ENCODE data around the gene UBP1.
"Not testable (repeated sequence)": the region's sequence is repeated elsewhere in the genome, so short reads cannot be mapped to it uniquely, and the experiment has no call there.

Gene UBP1

GRCh38 chr3:33473813-33474212 is 33.6 kb upstream of the UBP1 start:
- H3K79me2 ChIP-seq (ENCODE audit: control insufficient read depth, insufficient read depth, low read length) = no peaks in the 10 kb centered on the region
- no peak overlapping the region for H3K4me3 ChIP-seq (ENCODE audit: low read length)
- no peak overlapping the region for H3K18ac ChIP-seq (ENCODE audit: low read length)
- H3K9ac ChIP-seq (ENCODE audit: low read length) = no peak overlapping the region
- no peak overlapping the region for H2AK5ac ChIP-seq (ENCODE audit: low read length)
- no peaks in the 10 kb centered on the region for H3K27me3 ChIP-seq (ENCODE audit: insufficient read depth, low read length, poor library complexity)
- H3K4me1 ChIP-seq (ENCODE audit: control insufficient read depth, low read depth, low read length) = no peaks in the 10 kb centered on the region
- no peaks in the 10 kb centered on the region for H3K36me3 ChIP-seq (ENCODE audit: control insufficient read depth, insufficient read depth, low read length)
- no peak overlapping the region for H2BK5ac ChIP-seq (ENCODE audit: low read length)
- DNase-seq = no peak
- no peak overlapping the region for H3K4ac ChIP-seq (ENCODE audit: low read depth, low read length)
- H3K4me2 ChIP-seq (ENCODE audit: low read length) = no peak overlapping the region
- no peak overlapping the region for H4K5ac ChIP-seq (ENCODE audit: low read length)
- H3K56ac ChIP-seq (ENCODE audit: low read length) = no peak overlapping the region
- no peaks in the 10 kb centered on the region for H3K79me1 ChIP-seq (ENCODE audit: low read length)
- no CpG with 5 or more reads among the region's 2 CpGs for WGBS (ENCODE audit: extremely low coverage, insufficient coverage, low lambda C conversion rate)
- H4K8ac ChIP-seq (ENCODE audit: low read depth, low read length) = no peak overlapping the region
- H2BK120ac ChIP-seq (ENCODE audit: low read depth, low read length) = no peak overlapping the region
- no peak overlapping the region for H2BK15ac ChIP-seq (replicated peaks; ENCODE audit: low read depth)
- H3K27ac ChIP-seq (ENCODE audit: low read depth, low read length) = no peak overlapping the region
- H3K23ac ChIP-seq (ENCODE audit: low read length) = no peak overlapping the region

GRCh38 chr3:33467786-33468185 is 27.6 kb upstream of the UBP1 start:
- Histone ChIP-seq H3K4me2 (ENCODE audit: low read length) (no peak overlapping the region), H3K36me3 (ENCODE audit: control insufficient read depth, insufficient read depth, low read length) (no peaks in the 10 kb centered on the region), H3K4me3 (ENCODE audit: low read length) (no peak overlapping the region), H2BK5ac (ENCODE audit: low read length) (no peak overlapping the region), H3K18ac (ENCODE audit: low read length) (no peak overlapping the region), H2AK5ac (ENCODE audit: low read length) (no peak overlapping the region), H3K23ac (ENCODE audit: low read length) (no peak overlapping the region), H3K4me1 (ENCODE audit: control insufficient read depth, low read depth, low read length) (no peaks in the 10 kb centered on the region), H3K79me2 (ENCODE audit: control insufficient read depth, insufficient read depth, low read length) (no peaks in the 10 kb centered on the region), H3K27me3 (ENCODE audit: insufficient read depth, low read length, poor library complexity) (no peaks in the 10 kb centered on the region), H3K79me1 (ENCODE audit: low read length) (no peaks in the 10 kb centered on the region), H3K56ac (ENCODE audit: low read length) (no peak overlapping the region), H3K4ac (ENCODE audit: low read depth, low read length) (no peak overlapping the region), H3K27ac (ENCODE audit: low read depth, low read length) (peak overlapping the region; percentile 51), H3K9ac (ENCODE audit: low read length) (no peak overlapping the region), H2BK120ac (ENCODE audit: low read depth, low read length) (no peak overlapping the region), H4K5ac (ENCODE audit: low read length) (no peak overlapping the region), H2BK15ac (replicated peaks; ENCODE audit: low read depth) (no peak overlapping the region), H4K8ac (ENCODE audit: low read depth, low read length) (no peak overlapping the region)
- WGBS (ENCODE audit: extremely low coverage, insufficient coverage, low lambda C conversion rate) = no CpG with 5 or more reads among the region's 3 CpGs
- DNase-seq = peak; percentile 74

GRCh38 chr3:33461097-33461496 is 20.9 kb upstream of the UBP1 start:
- no peak overlapping the region for H3K56ac ChIP-seq (ENCODE audit: low read length)
- H2BK120ac ChIP-seq (ENCODE audit: low read depth, low read length) = no peak overlapping the region
- no peak overlapping the region for H3K4me3 ChIP-seq (ENCODE audit: low read length)
- no peak overlapping the region for H4K8ac ChIP-seq (ENCODE audit: low read depth, low read length)
- H3K4ac ChIP-seq (ENCODE audit: low read depth, low read length) = no peak overlapping the region
- no peak overlapping the region for H3K23ac ChIP-seq (ENCODE audit: low read length)
- WGBS (ENCODE audit: extremely low coverage, insufficient coverage, low lambda C conversion rate) = no CpG with 5 or more reads among the region's 2 CpGs
- H2AK5ac ChIP-seq (ENCODE audit: low read length) = no peak overlapping the region
- no peaks in the 10 kb centered on the region for H3K4me1 ChIP-seq (ENCODE audit: control insufficient read depth, low read depth, low read length)
- no peak overlapping the region for H2BK5ac ChIP-seq (ENCODE audit: low read length)
- H3K27me3 ChIP-seq (ENCODE audit: insufficient read depth, low read length, poor library complexity) = no peaks in the 10 kb centered on the region
- no peak overlapping the region for H3K9ac ChIP-seq (ENCODE audit: low read length)
- no peak overlapping the region for H2BK15ac ChIP-seq (replicated peaks; ENCODE audit: low read depth)
- no peaks in the 10 kb centered on the region for H3K79me2 ChIP-seq (ENCODE audit: control insufficient read depth, insufficient read depth, low read length)
- no peak overlapping the region for H4K5ac ChIP-seq (ENCODE audit: low read length)
- no peak overlapping the region for H3K27ac ChIP-seq (ENCODE audit: low read depth, low read length)
- no peak overlapping the region for H3K4me2 ChIP-seq (ENCODE audit: low read length)
- H3K36me3 ChIP-seq (ENCODE audit: control insufficient read depth, insufficient read depth, low read length) = no peaks in the 10 kb centered on the region
- H3K18ac ChIP-seq (ENCODE audit: low read length) = no peak overlapping the region
- H3K79me1 ChIP-seq (ENCODE audit: low read length) = no peaks in the 10 kb centered on the region
- DNase-seq = no peak

GRCh38 chr3:33459577-33459976 is 19.4 kb upstream of the UBP1 start:
- not testable (repeated sequence) for DNase-seq; H3K18ac ChIP-seq (ENCODE audit: low read length); H2BK5ac ChIP-seq (ENCODE audit: low read length); H3K56ac ChIP-seq (ENCODE audit: low read length); H3K4me2 ChIP-seq (ENCODE audit: low read length); H3K79me2 ChIP-seq (ENCODE audit: control insufficient read depth, insufficient read depth, low read length); H3K23ac ChIP-seq (ENCODE audit: low read length); H3K4ac ChIP-seq (ENCODE audit: low read depth, low read length); H2BK120ac ChIP-seq (ENCODE audit: low read depth, low read length); H3K27ac ChIP-seq (ENCODE audit: low read depth, low read length); H3K4me3 ChIP-seq (ENCODE audit: low read length); H4K8ac ChIP-seq (ENCODE audit: low read depth, low read length); H2BK15ac ChIP-seq (replicated peaks; ENCODE audit: low read depth); H2AK5ac ChIP-seq (ENCODE audit: low read length); H3K27me3 ChIP-seq (ENCODE audit: insufficient read depth, low read length, poor library complexity); H4K5ac ChIP-seq (ENCODE audit: low read length); H3K36me3 ChIP-seq (ENCODE audit: control insufficient read depth, insufficient read depth, low read length); H3K79me1 ChIP-seq (ENCODE audit: low read length); H3K4me1 ChIP-seq (ENCODE audit: control insufficient read depth, low read depth, low read length); H3K9ac ChIP-seq (ENCODE audit: low read length)
- WGBS (ENCODE audit: extremely low coverage, insufficient coverage, low lambda C conversion rate) = no CpG with 5 or more reads among the region's 4 CpGs

- H4K5ac ChIP-seq (ENCODE audit: low read length) = no peak overlapping the region
- H2AK5ac ChIP-seq (ENCODE audit: low read length) = no peak overlapping the region
- no peak overlapping the region for H3K23ac ChIP-seq (ENCODE audit: low read length)
- H3K56ac ChIP-seq (ENCODE audit: low read length) = no peak overlapping the region
- no peaks in the 10 kb centered on the region for H3K4me1 ChIP-seq (ENCODE audit: control insufficient read depth, low read depth, low read length)
- H3K79me1 ChIP-seq (ENCODE audit: low read length) = no peaks in the 10 kb centered on the region
- no peak overlapping the region for H2BK15ac ChIP-seq (replicated peaks; ENCODE audit: low read depth)
- no peak overlapping the region for H2BK5ac ChIP-seq (ENCODE audit: low read length)
- no peak overlapping the region for H3K18ac ChIP-seq (ENCODE audit: low read length)
- H2BK120ac ChIP-seq (ENCODE audit: low read depth, low read length) = no peak overlapping the region
- H3K36me3 ChIP-seq (ENCODE audit: control insufficient read depth, insufficient read depth, low read length) = no peaks in the 10 kb centered on the region
- WGBS (ENCODE audit: extremely low coverage, insufficient coverage, low lambda C conversion rate) = no CpG with 5 or more reads among the region's 3 CpGs
- no peaks in the 10 kb centered on the region for H3K79me2 ChIP-seq (ENCODE audit: control insufficient read depth, insufficient read depth, low read length)
- H3K27me3 ChIP-seq (ENCODE audit: insufficient read depth, low read length, poor library complexity) = no peaks in the 10 kb centered on the region
- H3K9ac ChIP-seq (ENCODE audit: low read length) = no peak overlapping the region
- no peak overlapping the region for H3K4ac ChIP-seq (ENCODE audit: low read depth, low read length)
- no peak for DNase-seq
- no peak overlapping the region for H4K8ac ChIP-seq (ENCODE audit: low read depth, low read length)
- H3K4me2 ChIP-seq (ENCODE audit: low read length) = no peak overlapping the region
- H3K4me3 ChIP-seq (ENCODE audit: low read length) = no peak overlapping the region
- no peak overlapping the region for H3K27ac ChIP-seq (ENCODE audit: low read depth, low read length)
Measured at GRCh38 chr3:33458446-33458845, 18.2 kb upstream of the UBP1 start.

- no peaks in the 10 kb centered on the region for H3K4me1 ChIP-seq (ENCODE audit: control insufficient read depth, low read depth, low read length)
- H2BK5ac ChIP-seq (ENCODE audit: low read length) = no peak overlapping the region
- H3K4ac ChIP-seq (ENCODE audit: low read depth, low read length) = no peak overlapping the region
- H3K23ac ChIP-seq (ENCODE audit: low read length) = no peak overlapping the region
- no peak overlapping the region for H3K18ac ChIP-seq (ENCODE audit: low read length)
- no peak overlapping the region for H3K56ac ChIP-seq (ENCODE audit: low read length)
- no peak overlapping the region for H4K8ac ChIP-seq (ENCODE audit: low read depth, low read length)
- H2BK15ac ChIP-seq (replicated peaks; ENCODE audit: low read depth) = no peak overlapping the region
- no peak overlapping the region for H2BK120ac ChIP-seq (ENCODE audit: low read depth, low read length)
- no peak overlapping the region for H4K5ac ChIP-seq (ENCODE audit: low read length)
- no peaks in the 10 kb centered on the region for H3K79me1 ChIP-seq (ENCODE audit: low read length)
- no peak overlapping the region for H3K9ac ChIP-seq (ENCODE audit: low read length)
- H3K4me3 ChIP-seq (ENCODE audit: low read length) = no peak overlapping the region
- no peak overlapping the region for H3K27ac ChIP-seq (ENCODE audit: low read depth, low read length)
- H3K79me2 ChIP-seq (ENCODE audit: control insufficient read depth, insufficient read depth, low read length) = no peaks in the 10 kb centered on the region
- no peak overlapping the region for H3K4me2 ChIP-seq (ENCODE audit: low read length)
- H3K27me3 ChIP-seq (ENCODE audit: insufficient read depth, low read length, poor library complexity) = no peaks in the 10 kb centered on the region
- DNase-seq = no peak
- no CpG with 5 or more reads among the region's 2 CpGs for WGBS (ENCODE audit: extremely low coverage, insufficient coverage, low lambda C conversion rate)
- H3K36me3 ChIP-seq (ENCODE audit: control insufficient read depth, insufficient read depth, low read length) = no peaks in the 10 kb centered on the region
- no peak overlapping the region for H2AK5ac ChIP-seq (ENCODE audit: low read length)
Measured at GRCh38 chr3:33456756-33457155, 16.6 kb upstream of the UBP1 start.
